DOHH2 (cell line): Measurements from ENCODE around the gene CCDC12.
"Not testable (repeated sequence)": the region's sequence is repeated elsewhere in the genome, so short reads cannot be mapped to it uniquely, and the experiment has no call there.

Experiments
- H3F3A ChIP-seq: fragments of 200-600 bp; sonication (generic), shearing (Covaris generic); 2 replicates; pipeline ENCODE4 v1.6.0; 2016; ENCODE audit warnings: antibody characterized with exemption, mild to moderate bottlenecking; ENCODE audit not compliant: control insufficient read depth, insufficient read depth
- H3K27ac ChIP-seq: fragments of 200-600 bp; sonication (generic); 2 replicates; pipeline ENCODE4 v1.5.1; 2014; ENCODE audit warnings: low read depth, mild to moderate bottlenecking, low read length, moderate library complexity
- H3K27me3 ChIP-seq: fragments of 200-600 bp; sonication (generic); 2 replicates; pipeline ENCODE4 v1.6.1; 2014; ENCODE audit warnings: mild to moderate bottlenecking, low read length, mixed read lengths; ENCODE audit not compliant: control insufficient read depth
- H3K36me3 ChIP-seq: fragments of 200-600 bp; sonication (generic); 2 replicates; pipeline ENCODE4 v1.6.1; 2014; ENCODE audit warnings: mild to moderate bottlenecking, low read length, moderate library complexity, mixed read lengths; ENCODE audit not compliant: control insufficient read depth
- H3K4me1 ChIP-seq: fragments of 200-600 bp; sonication (generic); 2 replicates; pipeline ENCODE4 v1.6.1; 2014; ENCODE audit warnings: mild to moderate bottlenecking, low read length, mixed read lengths; ENCODE audit not compliant: control insufficient read depth
- H3K4me2 ChIP-seq: fragments of 200-600 bp; sonication (generic); 2 replicates; pipeline ENCODE4 v1.6.0; 2014; ENCODE audit warnings: mild to moderate bottlenecking, low read length, moderate library complexity
- H3K4me3 ChIP-seq: fragments of 200-600 bp; sonication (generic); 2 replicates; pipeline ENCODE4 v1.5.1; 2014; ENCODE audit warnings: mild to moderate bottlenecking, low read length, mixed read lengths
- H3K79me2 ChIP-seq: fragments of 200-600 bp; sonication (generic); 2 replicates; pipeline ENCODE4 v1.6.1; 2014; ENCODE audit warnings: mild to moderate bottlenecking, low read length, mixed read lengths; ENCODE audit not compliant: control insufficient read depth
- H3K9me2 ChIP-seq: fragments of 200-600 bp; sonication (generic); replicated peaks from 2 replicates; pipeline ENCODE4 v1.6.1; 2014; ENCODE audit warnings: mild to moderate bottlenecking, low read length, mixed read lengths; ENCODE audit not compliant: control insufficient read depth
- H3K9me3 ChIP-seq: fragments of 200-600 bp; sonication (generic); 2 replicates; pipeline ENCODE4 v1.6.1; 2014; ENCODE audit warnings: antibody characterized with exemption, low read length, mixed read lengths; ENCODE audit not compliant: control insufficient read depth, insufficient read depth
- H4K20me1 ChIP-seq: fragments of 200-600 bp; sonication (generic); 2 replicates; pipeline ENCODE4 v1.6.0; 2014; ENCODE audit warnings: low read depth, mild to moderate bottlenecking, antibody characterized with exemption, low read length, moderate library complexity; ENCODE audit not compliant: control insufficient read depth, insufficient read depth
- CTCF ChIP-seq: fragments of 200-600 bp; sonication (generic); IDR thresholded peaks from one replicate; pipeline ENCODE4 v1.5.1; 2014; ENCODE audit warnings: antibody characterized with exemption, mild to moderate bottlenecking, low read depth, low read length; ENCODE audit not compliant: poor library complexity, severe bottlenecking
- EZH2phosphoT487 ChIP-seq: fragments of 200-600 bp; sonication (generic); IDR thresholded peaks from 2 replicates; pipeline ENCODE4 v1.6.1; 2017; ENCODE audit warnings: borderline replicate concordance, mild to moderate bottlenecking, antibody characterized with exemption, low read length, moderate library complexity, mixed read lengths

Gene CCDC12

GRCh38 chr3:46913644-46914043, 62.9 kb downstream of the CCDC12 start:
- H3F3A ChIP-seq: peaks cover 14% of the 10 kb centered on the region
- H3K4me1 ChIP-seq: peaks cover 9% of the 10 kb centered on the region
- H3K9me2 ChIP-seq: no peaks in the 10 kb centered on the region
- H3K27ac ChIP-seq: no peak overlapping the region
- no peaks in the 10 kb centered on the region for H3K9me3 ChIP-seq
- no peaks in the 10 kb centered on the region for H3K79me2 ChIP-seq
- no peak overlapping the region for H3K4me3 ChIP-seq
- H3K4me2 ChIP-seq: no peak overlapping the region
- H4K20me1 ChIP-seq: no peaks in the 10 kb centered on the region
- peaks cover 14% of the 10 kb centered on the region for H3K36me3 ChIP-seq
- TF ChIP-seq CTCF (no peak), EZH2phosphoT487 (no peak)
- H3K27me3 ChIP-seq: no peaks in the 10 kb centered on the region

DNA sequence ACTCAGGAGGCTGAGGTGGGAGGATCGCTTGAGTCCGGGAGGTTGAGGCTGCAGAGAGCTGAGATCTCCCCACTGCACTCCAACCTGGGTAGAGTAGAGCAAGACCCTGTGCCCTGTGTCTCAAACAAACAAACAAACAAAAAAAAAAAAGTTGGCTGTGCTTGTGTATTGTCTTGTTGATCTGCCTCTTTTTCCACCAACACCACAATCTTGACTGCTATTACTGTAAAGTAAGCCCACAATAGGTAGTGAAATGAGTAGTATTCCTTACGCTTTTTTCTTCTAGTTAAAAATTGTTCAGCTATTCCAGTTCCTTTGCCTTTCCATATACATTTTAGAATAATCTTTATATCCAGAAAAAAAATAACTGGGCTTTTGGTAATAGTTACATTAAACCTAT, 63.6 kb downstream of the CCDC12 start:
- H3K27ac ChIP-seq: no peak overlapping the region
- H3F3A ChIP-seq: peaks cover 10% of the 10 kb centered on the region

GRCh38 chr3:46910914-46911313, 65.6 kb downstream of the CCDC12 start:
- H3K36me3 ChIP-seq, H4K20me1 ChIP-seq, H3K79me2 ChIP-seq, H3K27me3 ChIP-seq, H3K4me3 ChIP-seq, H3K9me3 ChIP-seq, H3F3A ChIP-seq, H3K4me2 ChIP-seq, H3K9me2 ChIP-seq, H3K27ac ChIP-seq, H3K4me1 ChIP-seq: not testable (repeated sequence)

More for the DNA sequence above, 63.6 kb downstream of the CCDC12 start:
- Histone ChIP-seq H4K20me1 (no peaks in the 10 kb centered on the region), H3K27me3 (no peaks in the 10 kb centered on the region), H3K9me2 (no peaks in the 10 kb centered on the region), H3K9me3 (no peaks in the 10 kb centered on the region), H3K36me3 (peaks cover 7% of the 10 kb centered on the region; the same call in 1 of the 2 replicates), H3K4me2 (no peak overlapping the region), H3K4me3 (no peak overlapping the region), H3K4me1 (peaks cover 9% of the 10 kb centered on the region), H3K79me2 (no peaks in the 10 kb centered on the region)
- TF ChIP-seq CTCF (no peak), EZH2phosphoT487 (no peak)

DNA sequence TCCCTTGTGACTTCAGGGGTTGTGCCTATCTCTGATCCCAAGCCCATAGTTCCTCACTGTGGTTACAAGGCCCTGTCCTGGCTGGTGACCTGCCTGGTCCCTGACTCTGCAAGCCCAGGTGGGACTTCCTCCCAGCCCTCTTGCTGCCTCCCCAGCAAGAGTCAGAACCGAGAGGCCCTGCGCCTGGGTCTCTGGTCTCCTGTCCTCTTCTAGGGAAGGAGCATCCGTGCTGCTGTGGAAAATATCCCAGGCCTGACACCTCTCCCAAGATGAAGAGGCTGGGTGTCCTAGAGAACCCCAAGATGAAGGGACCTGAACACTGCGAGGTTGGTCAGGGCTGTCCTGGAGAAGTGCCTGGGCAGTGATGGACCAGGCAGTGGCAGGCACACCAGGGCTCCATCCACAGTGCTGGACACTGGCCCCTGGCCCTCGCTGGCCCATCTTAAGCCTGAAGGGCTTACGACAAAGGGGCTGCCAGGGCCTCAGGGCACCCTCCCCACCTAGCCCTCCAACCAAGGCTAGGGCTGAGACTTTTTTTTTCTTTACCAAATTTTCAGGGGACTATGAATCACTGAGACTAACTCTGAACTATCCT, 66.3 kb downstream of the CCDC12 start:
- H3K27ac ChIP-seq: no peak overlapping the region
- no peak overlapping the region for H3K4me2 ChIP-seq
- no peak for TF ChIP-seq CTCF
- TF ChIP-seq EZH2phosphoT487: no peak
- H3F3A ChIP-seq: peaks cover 3% of the 10 kb centered on the region; the same call in 1 of the 2 replicates
- no peaks in the 10 kb centered on the region for H3K79me2 ChIP-seq
- H3K27me3 ChIP-seq: no peaks in the 10 kb centered on the region
- no peaks in the 10 kb centered on the region for H3K36me3 ChIP-seq
- H3K9me3 ChIP-seq: no peaks in the 10 kb centered on the region
- H3K9me2 ChIP-seq: no peaks in the 10 kb centered on the region
- no peak overlapping the region for H3K4me3 ChIP-seq
- H4K20me1 ChIP-seq: no peaks in the 10 kb centered on the region
- peaks cover 9% of the 10 kb centered on the region for H3K4me1 ChIP-seq
